Measurements from ENCODE around the gene FCGR2B.

DNA sequence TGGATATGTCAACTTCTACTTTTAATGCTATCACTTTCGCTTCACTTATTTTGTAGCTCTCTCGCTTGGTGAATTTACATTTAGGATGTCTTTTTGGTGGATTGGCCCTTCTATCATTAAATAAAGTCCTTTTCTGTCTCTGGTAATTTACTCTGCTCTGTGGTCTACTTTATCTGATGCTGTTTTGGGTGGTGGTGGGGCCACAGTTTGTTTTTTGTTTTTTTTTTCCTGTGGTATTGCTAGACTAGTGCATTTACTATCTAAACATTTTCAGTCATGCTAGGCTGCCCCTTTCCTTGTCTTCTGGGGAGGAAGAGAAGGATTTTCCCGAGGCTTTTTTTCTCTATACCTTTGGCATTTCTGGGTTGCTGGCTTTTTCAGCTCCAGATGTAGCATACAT is 26.0 kb downstream of the FCGR2B start:
- TF ChIP-seq, protein P1, sequence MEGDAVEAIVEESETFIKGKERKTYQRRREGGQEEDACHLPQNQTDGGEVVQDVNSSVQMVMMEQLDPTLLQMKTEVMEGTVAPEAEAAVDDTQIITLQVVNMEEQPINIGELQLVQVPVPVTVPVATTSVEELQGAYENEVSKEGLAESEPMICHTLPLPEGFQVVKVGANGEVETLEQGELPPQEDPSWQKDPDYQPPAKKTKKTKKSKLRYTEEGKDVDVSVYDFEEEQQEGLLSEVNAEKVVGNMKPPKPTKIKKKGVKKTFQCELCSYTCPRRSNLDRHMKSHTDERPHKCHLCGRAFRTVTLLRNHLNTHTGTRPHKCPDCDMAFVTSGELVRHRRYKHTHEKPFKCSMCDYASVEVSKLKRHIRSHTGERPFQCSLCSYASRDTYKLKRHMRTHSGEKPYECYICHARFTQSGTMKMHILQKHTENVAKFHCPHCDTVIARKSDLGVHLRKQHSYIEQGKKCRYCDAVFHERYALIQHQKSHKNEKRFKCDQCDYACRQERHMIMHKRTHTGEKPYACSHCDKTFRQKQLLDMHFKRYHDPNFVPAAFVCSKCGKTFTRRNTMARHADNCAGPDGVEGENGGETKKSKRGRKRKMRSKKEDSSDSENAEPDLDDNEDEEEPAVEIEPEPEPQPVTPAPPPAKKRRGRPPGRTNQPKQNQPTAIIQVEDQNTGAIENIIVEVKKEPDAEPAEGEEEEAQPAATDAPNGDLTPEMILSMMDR (conservative IDR thresholded peaks at IDR 0.05; ENCODE audit: low read depth in 2 of 2) = no peak
- no peak for TF ChIP-seq POLR2AphosphoS5 (IDR thresholded peaks at IDR 0.05; ENCODE audit: low read depth)
